Skeletal muscle tissue (tissue), 4 donors: ENCODE results near the gene TNFRSF18. TPM values are rescaled to one million over a fixed set of nuclear protein-coding genes. Genes with fewer than 3 reads are reported as not detected.
A peak's percentile ranks its signal among the peaks of the same experiment; 100 is the strongest.

ENCODE experiments used
- H3K27ac ChIP-seq: one replicate; pipeline ENCODE4 v1.7.0; 2013; ENCODE audit warnings: mild to moderate bottlenecking, low read depth, low read length, inconsistent platforms
- H3K27me3 ChIP-seq, 3 donors: one replicate each; pipeline ENCODE4 v1.7.0; 2013; ENCODE audit warnings: low read length in 3 of 3; ENCODE audit not compliant: control insufficient read depth in 3 of 3, insufficient read depth in 3 of 3
- H3K36me3 ChIP-seq, 3 donors: one replicate each; pipeline ENCODE4 v1.7.0; 2013; ENCODE audit warnings: low read length in 3 of 3; ENCODE audit not compliant: control insufficient read depth in 3 of 3, insufficient read depth in 3 of 3
- H3K4me1 ChIP-seq, 3 donors: one replicate each; pipeline ENCODE4 v1.7.0; 2013; ENCODE audit warnings: low read length in 3 of 3, mild to moderate bottlenecking in 3 of 3; ENCODE audit not compliant: control insufficient read depth in 3 of 3, insufficient read depth in 3 of 3
- H3K4me3 ChIP-seq, 3 donors: one replicate each; pipeline ENCODE4 v1.7.0; 2013; ENCODE audit warnings: low read length in 3 of 3
- H3K9ac ChIP-seq, 3 donors: one replicate each; pipeline ENCODE4 v1.7.0; 2013; ENCODE audit warnings: low read length in 3 of 3, mild to moderate bottlenecking in 3 of 3, moderate library complexity in 2 of 3, low read depth in 1 of 3
- H3K9me3 ChIP-seq, 3 donors: one replicate each; pipeline ENCODE4 v1.7.0; 2013; ENCODE audit warnings: low read length in 3 of 3; ENCODE audit not compliant: control insufficient read depth in 3 of 3
- total RNA-seq: library from RNA; depleted of rRNA; stranded (reverse); fragments of >200 nt; gene quantifications from one replicate; pipeline ENCODE4 v1.2.3, GENCODE V29; 2014
- donor health status: Osteomylitis.

The TNFRSF18 gene
- total RNA-seq, 1 donor from 2014 or later: 1.6 TPM

DNA sequence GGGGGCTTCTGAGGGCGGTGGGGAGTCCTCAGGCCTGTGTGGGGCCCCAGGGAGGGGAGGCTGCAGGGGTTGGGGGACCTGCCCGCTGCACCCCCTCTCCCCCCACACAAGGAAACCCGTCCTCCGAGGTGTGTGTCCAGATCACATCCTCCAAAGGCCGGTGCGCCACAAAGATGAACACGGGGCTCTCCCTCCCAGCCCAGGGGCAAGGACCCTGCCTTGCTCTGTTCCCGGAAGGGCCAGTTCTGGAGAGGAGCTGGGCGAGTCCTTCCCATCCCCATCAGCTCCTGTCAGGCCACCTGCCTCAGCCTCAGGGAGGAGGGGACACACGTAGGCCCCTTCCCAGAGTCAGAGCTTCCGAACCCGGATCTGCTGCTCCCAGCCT lies 35.2 kb downstream of the TNFRSF18 start:
- Histone ChIP-seq H3K4me1 (peaks cover under 1% of the 10 kb centered on the region in 3 donors), H3K9me3 (no peaks in the 10 kb centered on the region), H3K27me3 (peaks cover 35 to 72% (median 66%) of the 10 kb centered on the region in 3 donors), H3K27ac (no peak overlapping the region), H3K36me3 (no peaks in the 10 kb centered on the region), H3K9ac (no peak overlapping the region), H3K4me3 (no peak overlapping the region)

DNA sequence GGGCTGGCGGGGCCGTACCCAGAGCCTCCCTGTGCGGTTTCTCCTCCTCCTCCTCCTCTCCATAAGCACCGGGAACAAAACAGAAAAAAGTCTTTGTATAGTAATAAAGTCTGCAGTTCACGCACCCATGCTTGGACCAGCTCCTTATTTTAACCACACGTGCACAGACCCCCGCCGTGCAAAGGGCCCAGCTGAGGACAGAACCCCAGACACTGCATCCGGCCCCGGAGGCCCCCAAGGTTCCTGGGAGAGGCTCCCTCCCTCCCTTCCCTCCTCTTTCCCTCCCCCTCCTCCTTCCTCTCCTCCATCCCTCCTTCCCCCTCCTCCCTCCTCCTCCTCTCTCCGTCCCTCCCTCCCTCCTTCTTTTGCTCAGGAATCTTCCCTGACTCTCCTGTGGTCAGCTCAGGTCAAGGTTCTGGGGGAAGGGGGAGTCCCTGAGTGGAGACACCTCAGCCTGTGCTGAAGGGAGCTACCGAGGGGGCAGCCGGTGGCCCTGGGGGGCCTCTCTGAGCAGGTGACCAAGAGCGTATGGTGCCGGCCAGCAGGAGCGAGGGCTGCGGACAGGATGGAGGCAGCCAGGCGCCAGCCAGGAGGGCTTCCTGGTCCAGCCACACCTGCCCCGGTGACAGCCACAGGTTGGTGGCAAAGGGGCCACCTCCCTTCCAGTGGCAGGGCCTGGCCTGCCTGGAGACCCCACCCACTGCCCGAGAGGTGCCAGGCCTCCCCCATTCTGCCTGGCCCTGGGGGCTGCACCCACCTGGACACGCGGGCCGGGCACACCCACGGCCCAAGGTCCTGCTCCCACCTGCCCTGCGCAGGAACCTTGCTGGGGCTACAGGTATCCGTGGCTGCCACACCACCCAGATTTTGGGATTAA lies 35.9 kb downstream of the TNFRSF18 start:
- Histone ChIP-seq H3K4me3 (no peak overlapping the region), H3K9ac (no peak overlapping the region), H3K9me3 (no peaks in the 10 kb centered on the region), H3K27ac (no peak overlapping the region), H3K4me1 (peaks cover 7 to 8% (median 7%) of the 10 kb centered on the region in 3 donors), H3K27me3 (peaks cover 30 to 68% (median 59%) of the 10 kb centered on the region in 3 donors), H3K36me3 (no peaks in the 10 kb centered on the region)

DNA sequence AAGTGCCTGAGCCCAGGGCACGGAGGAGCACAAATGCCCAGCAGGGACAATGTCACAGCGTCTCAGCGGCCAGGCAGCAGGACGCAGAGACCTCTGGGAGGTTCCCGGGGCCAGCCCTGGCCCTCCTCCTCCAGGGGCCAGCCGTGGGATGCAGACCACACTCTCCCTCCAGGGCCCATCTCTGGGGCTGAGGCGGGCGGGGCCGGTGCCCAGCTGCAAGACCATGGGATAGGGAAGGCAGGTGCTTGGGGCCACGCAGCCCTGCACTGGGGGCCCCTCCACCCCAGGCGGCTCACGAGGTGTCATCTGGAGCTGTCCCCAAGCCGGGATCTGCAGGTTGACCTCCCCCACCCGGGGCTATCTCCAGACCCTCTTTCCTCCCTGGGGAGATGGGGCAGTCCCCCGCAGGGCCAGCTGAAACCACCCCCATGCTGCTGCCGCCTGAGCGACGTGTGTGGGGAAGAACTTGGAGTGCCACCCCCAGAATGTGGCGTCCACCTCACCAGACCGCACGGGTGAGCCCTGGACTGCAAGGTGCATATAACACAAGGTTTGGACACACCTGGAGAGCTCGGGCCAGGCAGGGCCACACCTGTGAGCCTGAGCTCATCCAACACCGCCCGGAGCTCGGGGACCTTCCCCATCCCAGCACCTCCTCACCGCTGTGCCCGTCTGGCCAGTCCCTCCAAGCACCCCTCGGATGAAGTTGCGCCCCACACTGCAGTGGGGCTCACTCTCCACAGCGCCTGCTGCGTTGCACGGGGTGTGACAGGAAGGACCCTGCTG lies 36.8 kb downstream of the TNFRSF18 start:
- Histone ChIP-seq H3K27ac (no peak overlapping the region), H3K4me1 (peaks cover 10 to 12% (median 11%) of the 10 kb centered on the region in 3 donors), H3K9me3 (no peaks in the 10 kb centered on the region), H3K4me3 (no peak overlapping the region), H3K36me3 (no peaks in the 10 kb centered on the region), H3K9ac (no peak overlapping the region), H3K27me3 (peaks cover 27 to 67% (median 56%) of the 10 kb centered on the region in 3 donors)

DNA sequence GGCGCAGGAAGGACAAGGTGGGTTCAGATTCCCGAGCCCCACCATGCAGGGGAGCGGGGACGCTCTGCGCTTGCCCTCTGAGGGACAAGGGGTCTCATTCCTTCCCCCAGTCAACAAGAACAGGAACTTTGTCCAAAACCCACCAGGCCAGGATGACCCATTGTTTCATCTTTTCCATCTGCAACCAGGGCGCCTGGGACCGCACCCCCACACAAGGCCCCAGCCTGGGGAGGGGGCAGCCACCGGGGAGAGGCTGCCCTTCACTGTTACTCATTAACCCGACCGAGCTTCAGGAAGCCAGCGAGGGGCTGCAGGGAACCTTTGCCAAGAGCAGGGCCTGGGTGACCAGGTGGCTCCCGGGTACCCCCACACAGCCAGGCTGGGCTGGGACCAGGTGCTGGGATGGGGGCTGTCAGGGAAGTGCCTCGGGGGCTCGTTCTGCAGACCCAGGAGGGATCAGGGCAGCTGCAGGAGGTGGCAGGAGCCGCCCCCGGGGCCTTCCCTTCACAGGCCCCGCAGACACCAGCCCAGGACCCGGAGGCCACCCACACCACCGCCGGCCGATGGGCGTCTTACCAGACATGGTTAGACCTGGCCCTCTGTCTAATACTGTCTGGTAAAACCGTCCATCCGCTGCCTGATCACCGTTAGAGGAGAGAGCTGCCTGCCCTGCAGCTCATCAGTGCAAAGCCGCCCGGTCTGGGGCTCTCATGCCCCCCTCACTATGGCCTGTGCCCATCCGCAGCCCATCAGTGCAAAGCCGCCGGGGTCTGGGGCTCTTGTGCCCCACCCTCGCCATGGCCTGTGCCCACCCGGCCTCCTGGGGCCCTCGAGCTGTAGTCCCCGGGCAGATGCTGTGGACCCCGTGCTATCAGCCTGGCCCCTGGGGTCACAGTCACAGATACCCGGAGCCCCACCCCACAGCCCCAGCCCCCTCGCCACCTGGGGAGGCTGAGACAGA lies 37.7 kb downstream of the TNFRSF18 start:
- Histone ChIP-seq H3K27me3 (peaks cover 27 to 61% (median 47%) of the 10 kb centered on the region in 3 donors), H3K36me3 (no peaks in the 10 kb centered on the region), H3K9me3 (no peaks in the 10 kb centered on the region), H3K27ac (no peak overlapping the region), H3K9ac (no peak overlapping the region), H3K4me1 (peaks cover 10 to 12% (median 11%) of the 10 kb centered on the region in 3 donors), H3K4me3 (no peak overlapping the region)

DNA sequence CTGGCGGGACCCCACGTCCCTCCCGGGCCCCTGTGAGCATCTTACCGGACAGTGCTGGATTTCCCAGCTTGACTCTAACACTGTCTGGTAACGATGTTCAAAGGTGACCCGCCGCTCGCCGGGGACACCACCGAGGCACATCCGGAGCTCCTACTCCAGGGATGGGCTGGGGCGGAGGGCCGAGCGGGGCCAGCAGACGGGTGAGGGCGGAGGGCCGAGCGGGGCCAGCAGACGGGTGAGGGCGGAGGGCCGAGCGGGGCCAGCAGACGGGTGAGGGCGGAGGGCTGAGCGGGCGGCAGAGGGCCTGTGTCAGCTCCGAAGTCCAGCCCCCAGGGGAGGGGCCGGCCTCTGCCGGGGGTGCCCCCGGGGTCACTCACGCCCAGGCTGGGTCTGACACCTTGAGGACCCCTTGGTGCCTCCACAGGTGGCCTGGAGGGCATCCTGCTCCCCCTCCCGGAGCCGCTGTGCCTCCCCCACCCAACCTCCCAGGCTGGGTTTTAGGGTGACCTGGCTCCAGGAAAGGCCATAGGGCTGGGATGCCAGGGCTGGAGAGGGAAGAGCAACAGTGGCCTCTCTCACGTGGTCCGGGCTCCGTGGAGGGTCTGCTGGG lies 38.4 kb downstream of the TNFRSF18 start:
- no peaks in the 10 kb centered on the region for H3K36me3 ChIP-seq
- peaks cover 10 to 12% (median 11%) of the 10 kb centered on the region in 3 donors for H3K4me1 ChIP-seq
- H3K27ac ChIP-seq: no peak overlapping the region
- H3K9me3 ChIP-seq: no peaks in the 10 kb centered on the region
- no peak overlapping the region for H3K4me3 ChIP-seq
- no peak overlapping the region for H3K9ac ChIP-seq
- peaks cover 21 to 60% (median 40%) of the 10 kb centered on the region in 3 donors for H3K27me3 ChIP-seq

DNA sequence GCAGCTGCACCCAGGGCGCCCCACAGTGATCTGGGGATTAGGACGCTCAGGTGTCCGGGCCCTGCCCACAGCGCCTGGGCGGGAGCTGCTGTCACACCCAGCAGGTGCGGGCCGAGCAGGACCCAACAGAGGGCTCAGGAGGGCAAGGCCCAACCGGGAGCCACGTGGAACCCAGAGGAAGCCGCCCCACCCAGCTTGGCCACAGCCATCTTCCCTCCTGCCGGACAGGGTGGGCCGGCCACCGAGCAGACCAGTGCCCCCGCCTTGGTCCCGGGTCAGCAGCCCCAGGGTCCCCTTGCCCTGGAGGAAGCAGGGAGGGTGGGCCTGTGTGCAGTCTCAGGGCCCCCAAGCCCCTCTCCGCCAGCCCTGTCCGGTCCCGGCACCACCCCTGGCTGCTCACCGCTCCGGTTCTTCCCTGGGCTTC lies 39.0 kb downstream of the TNFRSF18 start:
- H3K27me3 ChIP-seq: peaks cover 18 to 58% (median 40%) of the 10 kb centered on the region in 3 donors
- H3K27ac ChIP-seq: no peak overlapping the region
- no peaks in the 10 kb centered on the region for H3K9me3 ChIP-seq
- H3K4me3 ChIP-seq: no peak overlapping the region
- H3K9ac ChIP-seq: no peak overlapping the region
- H3K4me1 ChIP-seq: peaks cover 10 to 12% (median 11%) of the 10 kb centered on the region in 3 donors
- H3K36me3 ChIP-seq: no peaks in the 10 kb centered on the region

DNA sequence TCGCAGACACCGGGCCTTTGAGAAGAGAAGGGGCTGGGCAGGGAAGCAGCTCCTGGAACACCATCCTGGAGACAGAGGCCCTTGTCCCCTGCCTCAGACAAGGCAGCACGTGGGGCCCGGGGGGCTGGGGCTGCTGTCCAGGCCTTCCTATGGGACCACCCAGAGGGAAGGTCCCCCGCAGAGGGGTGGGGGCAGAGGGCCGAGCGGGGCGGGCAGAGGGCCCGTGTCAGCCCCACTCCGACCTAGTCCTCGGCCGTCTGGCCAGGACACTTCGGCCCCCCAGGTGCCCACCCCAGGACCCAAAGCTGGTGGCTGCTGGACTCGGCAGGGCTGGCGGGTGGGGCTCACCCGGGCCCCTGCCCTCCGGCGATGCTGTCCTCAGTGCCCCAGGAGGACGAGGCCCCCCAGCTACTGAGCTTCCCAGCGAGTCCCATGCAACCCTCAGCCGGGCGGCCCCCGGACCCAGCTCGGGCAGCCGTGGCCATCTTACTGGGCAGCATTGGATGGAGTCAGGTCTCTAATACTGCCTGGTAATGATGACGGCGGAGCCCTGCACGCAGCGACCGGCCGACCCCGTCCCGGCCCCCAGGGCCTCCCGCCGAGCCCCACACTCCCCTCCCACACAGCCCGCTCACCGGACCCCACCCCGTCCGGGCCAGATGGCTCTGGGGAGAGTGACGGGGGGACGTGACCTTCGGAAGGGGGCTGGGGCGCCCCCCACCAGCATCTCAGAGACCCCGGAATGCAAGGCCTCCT lies 39.6 kb downstream of the TNFRSF18 start:
- Histone ChIP-seq H3K4me1 (peaks cover 10 to 12% (median 11%) of the 10 kb centered on the region in 3 donors), H3K27me3 (peaks cover 13 to 58% (median 37%) of the 10 kb centered on the region in 3 donors), H3K9ac (no peak overlapping the region), H3K36me3 (no peaks in the 10 kb centered on the region), H3K27ac (no peak overlapping the region), H3K4me3 (no peak overlapping the region), H3K9me3 (no peaks in the 10 kb centered on the region)

DNA sequence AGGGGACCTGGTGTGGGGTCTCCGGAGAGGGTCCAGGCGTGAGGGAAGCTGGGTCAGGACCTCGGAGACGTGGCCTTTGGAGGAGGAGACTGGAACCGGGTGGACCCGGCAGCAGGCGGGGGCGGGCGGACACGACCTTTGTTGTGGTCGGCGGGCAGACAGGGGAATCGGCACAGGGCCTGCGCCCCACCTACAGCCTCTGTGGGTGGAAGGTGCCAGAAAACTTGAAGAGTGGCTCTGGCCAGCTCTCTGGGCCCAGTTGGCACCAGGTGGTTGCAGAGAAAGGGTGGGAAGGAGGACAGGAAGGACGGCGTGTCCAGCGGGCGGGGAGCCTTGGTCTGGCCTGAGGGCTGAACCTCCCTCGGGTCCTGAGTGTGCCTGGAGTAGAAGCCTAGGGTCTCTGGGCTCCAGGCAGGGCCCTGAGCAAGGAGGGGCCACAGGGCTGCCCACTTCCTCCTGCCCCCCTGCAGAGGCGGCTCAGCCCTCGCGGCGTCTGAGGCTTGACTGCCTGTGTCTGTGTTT lies 40.4 kb downstream of the TNFRSF18 start:
- H3K4me1 ChIP-seq: peaks cover 10 to 12% (median 11%) of the 10 kb centered on the region in 3 donors
- no peaks in the 10 kb centered on the region for H3K36me3 ChIP-seq
- peak overlapping the region; percentile 12 for H3K27ac ChIP-seq
- no peaks in the 10 kb centered on the region for H3K9me3 ChIP-seq
- H3K4me3 ChIP-seq: peak overlapping the region in 1 of 3 donors; percentile 31
- H3K27me3 ChIP-seq: peaks cover 6 to 49% (median 29%) of the 10 kb centered on the region in 3 donors
- H3K9ac ChIP-seq: peak overlapping the region; percentile 33 to 54 (median 38)
